GM06990 (cell line): ENCODE results near the gene ZFYVE9.

Experiments
- DNase-seq: peaks from one replicate; pipeline ENCODE4 v3.0.0-alpha.2; 2011; ENCODE audit not compliant: insufficient read length; ENCODE audit errors: extremely low read depth
- H3K27me3 ChIP-seq: replicated peaks from 2 replicates; pipeline ENCODE4 v1.6.0; 2011; ENCODE audit warnings: low read length; ENCODE audit not compliant: control insufficient read depth, insufficient read depth
- H3K36me3 ChIP-seq: 2 replicates; pipeline ENCODE4 v1.5.1; 2011; ENCODE audit warnings: low read length; ENCODE audit not compliant: control insufficient read depth, insufficient read depth
- H3K4me3 ChIP-seq: replicated peaks from 2 replicates; pipeline ENCODE4 v1.5.1; 2011; ENCODE audit warnings: low read depth, mild to moderate bottlenecking, control low read depth, low read length
- CTCF ChIP-seq: IDR thresholded peaks from 2 replicates; pipeline ENCODE4 v1.5.1; 2011; ENCODE audit warnings: low read length, control low read depth, mild to moderate bottlenecking, inconsistent platforms; ENCODE audit not compliant: insufficient read depth, poor library complexity, severe bottlenecking

The ZFYVE9 gene

GRCh38 chr1:52296345-52296744 lies 154.5 kb downstream of the ZFYVE9 start:
- peak; percentile 15 for DNase-seq
- peak; percentile 77 for TF ChIP-seq CTCF
- Histone ChIP-seq H3K36me3 (no peaks in the 10 kb centered on the region), H3K27me3 (no peaks in the 10 kb centered on the region), H3K4me3 (no peak overlapping the region)

DNA sequence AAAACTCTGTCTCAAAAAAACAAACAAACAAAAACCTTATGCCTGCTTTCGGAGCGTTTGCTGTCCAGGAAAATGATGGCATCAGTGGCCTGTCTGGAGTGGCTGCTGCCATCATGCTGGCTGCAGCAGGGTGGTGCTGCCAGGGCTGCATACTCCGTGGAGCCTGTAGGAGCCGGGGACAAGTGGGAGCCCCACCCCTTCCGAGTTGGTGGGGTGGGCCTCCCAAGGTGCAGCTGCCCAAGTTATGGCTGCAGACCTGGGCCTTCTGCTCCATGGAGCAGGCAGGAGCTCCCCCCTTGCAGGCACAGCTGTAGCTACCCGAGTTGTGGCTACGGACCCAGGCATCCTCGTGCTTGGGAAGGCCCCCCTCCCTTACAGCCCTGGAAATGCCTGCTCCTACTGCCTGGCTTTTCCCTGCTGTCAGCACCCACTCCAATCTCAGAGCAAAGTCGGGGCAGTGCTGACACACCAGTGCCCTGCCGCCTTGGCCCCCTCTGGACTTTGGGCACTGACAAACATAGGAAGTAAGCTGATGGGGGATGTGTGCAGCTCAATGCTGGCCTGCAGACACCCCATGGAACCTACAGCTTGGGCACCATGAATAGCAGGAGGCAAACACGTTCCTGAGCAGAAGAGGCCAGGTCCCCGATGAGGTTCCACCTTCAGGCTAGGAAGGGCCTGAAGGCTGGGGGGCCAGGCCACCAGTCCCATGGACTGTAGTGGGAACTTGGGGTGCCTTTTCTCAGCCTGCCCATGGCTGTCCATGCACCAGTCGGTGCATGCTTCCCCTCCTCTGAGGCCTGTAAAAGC lies 163.7 kb downstream of the ZFYVE9 start:
- peaks cover 3% of the 10 kb centered on the region for H3K36me3 ChIP-seq
- TF ChIP-seq CTCF: no peak
- no peak overlapping the region for H3K4me3 ChIP-seq
- no peaks in the 10 kb centered on the region for H3K27me3 ChIP-seq
- DNase-seq: no peak

GRCh38 chr1:52306227-52307006 lies 164.5 kb downstream of the ZFYVE9 start:
- TF ChIP-seq CTCF: no peak
- no peak for DNase-seq
- Histone ChIP-seq H3K36me3 (peaks cover 3% of the 10 kb centered on the region), H3K4me3 (no peak overlapping the region), H3K27me3 (no peaks in the 10 kb centered on the region)

DNA sequence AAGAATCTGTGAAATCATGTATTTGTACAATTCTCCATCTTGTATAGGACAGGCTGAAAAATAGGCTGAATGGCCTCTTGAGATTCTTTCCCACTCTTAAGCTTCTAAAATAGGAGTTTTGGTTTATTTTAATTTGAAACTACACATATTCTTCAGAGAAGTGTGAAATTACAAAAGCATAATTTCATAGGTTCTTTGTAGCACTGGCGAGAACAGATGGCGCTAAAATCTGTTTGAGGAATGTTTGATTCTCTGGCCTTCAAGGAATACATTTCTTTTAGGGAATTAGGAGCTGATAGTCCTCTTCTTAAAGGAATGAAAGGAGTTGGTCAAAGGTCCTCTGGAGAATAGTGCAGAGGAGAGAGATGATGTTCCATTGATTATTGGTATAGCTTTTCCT lies 179.2 kb downstream of the ZFYVE9 start:
- Histone ChIP-seq H3K4me3 (no peak overlapping the region), H3K27me3 (no peaks in the 10 kb centered on the region), H3K36me3 (no peaks in the 10 kb centered on the region)
- no peak for DNase-seq
- no peak for TF ChIP-seq CTCF

DNA sequence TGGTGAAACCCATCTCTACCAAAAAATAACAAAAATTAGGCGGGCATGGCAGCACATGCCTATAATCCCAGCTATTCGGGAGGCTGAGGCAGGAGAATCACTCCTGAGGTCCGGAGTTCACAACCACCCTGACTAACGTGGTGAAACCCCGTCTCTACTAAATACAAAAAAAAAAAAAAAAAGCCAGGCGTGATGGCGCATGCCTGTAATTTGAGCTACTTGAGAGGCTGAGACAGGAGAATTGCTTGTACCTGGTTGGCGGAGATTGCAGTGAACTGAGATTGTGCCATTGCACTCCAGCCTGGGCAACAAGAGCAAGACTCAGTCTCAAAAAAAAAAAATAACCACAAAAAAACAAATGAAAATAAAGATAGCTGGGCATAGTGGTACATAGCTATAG lies 181.8 kb downstream of the ZFYVE9 start:
- Histone ChIP-seq H3K36me3 (no peaks in the 10 kb centered on the region), H3K27me3 (no peaks in the 10 kb centered on the region), H3K4me3 (no peak overlapping the region)
- no peak for TF ChIP-seq CTCF
- no peak for DNase-seq
